ENCODE results near the gene UVSSA.
"Not testable (repeated sequence)": the region's sequence is repeated elsewhere in the genome, so short reads cannot be mapped to it uniquely, and the experiment has no call there.

UVSSA gene

GRCh38 chr4:1331591-1332353 lies 15.2 kb upstream of the UVSSA start:
- DNase-seq: peak; percentile 29

DNA sequence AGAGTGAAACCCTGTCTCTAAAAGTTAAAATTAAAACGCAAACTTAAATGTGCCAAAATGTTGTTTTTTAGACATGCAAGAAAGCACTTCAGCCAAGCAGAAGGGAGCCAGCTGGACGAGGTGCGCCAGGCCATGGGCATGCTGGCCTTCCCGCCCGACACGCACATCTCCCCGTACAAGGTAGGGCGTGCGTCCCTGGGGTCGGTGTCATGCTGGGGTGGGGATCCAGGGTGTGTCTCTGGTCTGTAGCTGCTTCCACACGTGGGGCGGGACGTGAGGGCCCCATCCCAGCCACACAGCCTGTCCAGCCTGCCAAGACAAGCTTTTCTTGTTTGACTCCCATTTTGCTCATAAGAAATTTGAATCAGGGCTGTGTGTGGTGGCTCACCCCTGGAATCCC lies 14.3 kb upstream of the UVSSA start:
- no peak for DNase-seq

GRCh38 chr4:1333256-1333655 lies 13.8 kb upstream of the UVSSA start:
- DNase-seq: no peak

DNA sequence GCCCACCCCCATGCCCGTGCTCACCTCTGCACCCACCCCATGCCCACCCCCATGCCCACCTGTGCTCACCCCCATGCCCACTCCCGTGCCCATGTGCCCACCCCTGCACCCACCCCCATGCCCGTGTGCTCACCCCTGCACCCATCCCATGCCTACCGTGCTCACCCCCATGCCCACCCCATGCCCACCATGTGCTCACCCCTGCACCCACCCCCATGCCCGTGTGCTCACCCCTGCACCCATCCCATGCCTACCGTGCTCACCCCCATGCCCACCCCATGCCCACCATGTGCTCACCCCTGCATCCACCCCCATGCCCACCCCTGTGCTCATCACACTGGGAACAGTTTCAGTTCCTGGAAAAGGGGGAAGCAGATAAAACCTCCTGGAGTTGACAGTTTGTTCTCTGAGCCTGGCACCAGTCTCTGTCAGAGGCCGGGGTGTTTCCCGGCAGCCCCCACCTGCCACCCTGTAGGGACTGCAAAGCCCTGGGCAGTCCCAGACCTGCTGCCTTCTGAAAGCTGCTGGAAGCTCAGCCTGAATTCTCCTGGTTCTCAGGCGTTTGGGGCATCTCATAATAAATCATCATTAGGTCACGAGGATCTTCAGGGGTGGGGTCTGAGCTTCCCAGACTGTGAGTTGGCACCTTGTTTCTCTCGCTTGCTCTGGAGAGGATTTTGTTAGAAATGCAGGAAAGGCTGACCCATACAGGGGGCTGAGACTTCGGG lies 13.0 kb upstream of the UVSSA start:
- not testable (repeated sequence) for DNase-seq

DNA sequence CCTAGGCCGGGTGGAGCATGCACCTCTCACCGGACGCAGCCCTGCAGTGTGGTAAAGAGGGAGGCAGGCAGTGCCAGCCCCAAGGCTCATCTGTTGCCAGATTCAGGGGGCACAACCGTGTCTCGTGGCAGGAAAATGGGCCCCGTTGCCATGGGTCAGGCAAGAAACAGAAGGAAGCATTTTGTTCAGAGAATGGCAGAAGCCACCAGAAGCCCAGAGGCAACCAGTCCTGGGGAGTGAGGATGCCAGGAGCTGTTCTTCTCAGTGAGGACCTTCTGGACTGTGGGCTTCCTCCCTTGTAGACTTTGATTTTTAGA lies 12.5 kb upstream of the UVSSA start:
- no peak for DNase-seq

- not testable (repeated sequence) for DNase-seq
Observed at GRCh38 chr4:1335193-1335883, 11.7 kb upstream of the UVSSA start.

DNA sequence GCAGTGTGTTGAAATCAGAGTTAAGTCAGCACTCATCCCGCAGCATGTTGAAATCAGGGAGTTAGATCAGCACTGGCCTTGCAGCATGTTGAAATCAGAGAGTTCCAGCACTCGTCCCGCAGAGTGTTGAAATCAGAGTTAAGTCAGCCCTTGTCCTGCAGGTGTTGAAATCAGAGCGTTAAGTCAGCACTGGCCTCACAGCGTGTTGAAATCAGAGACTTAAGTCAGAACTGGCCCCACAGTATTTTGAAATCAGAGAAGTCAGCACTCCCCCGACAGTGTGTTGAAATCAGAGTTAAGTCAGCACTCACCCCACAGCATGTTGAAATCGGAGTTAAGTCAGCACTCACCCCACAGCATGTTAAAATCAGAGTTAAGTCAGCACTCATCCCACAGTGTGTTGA lies 10.9 kb upstream of the UVSSA start:
- no peak for DNase-seq

DNA sequence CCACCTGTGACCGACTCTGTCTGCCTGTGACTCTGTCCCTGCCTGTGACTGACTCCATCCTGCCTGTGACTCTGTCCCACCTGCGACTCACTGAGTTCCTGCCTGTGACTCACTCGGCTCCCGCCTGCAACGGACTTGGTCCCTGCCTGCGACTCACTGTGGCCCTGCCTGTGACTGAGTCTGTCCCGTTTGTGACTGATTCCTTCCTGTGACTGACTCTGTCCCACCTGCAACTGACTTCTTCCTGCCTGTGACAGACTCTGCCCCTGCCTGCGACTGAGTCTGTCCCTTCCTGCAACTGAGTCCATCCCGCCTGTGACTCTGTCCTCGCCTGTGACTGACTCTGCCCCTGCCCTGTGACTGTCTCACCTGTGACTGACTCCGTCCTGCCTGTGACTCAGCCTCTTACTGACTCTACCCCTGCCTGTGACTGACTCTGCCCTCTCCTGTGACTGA lies 9.6 kb upstream of the UVSSA start:
- no peak for DNase-seq

DNA sequence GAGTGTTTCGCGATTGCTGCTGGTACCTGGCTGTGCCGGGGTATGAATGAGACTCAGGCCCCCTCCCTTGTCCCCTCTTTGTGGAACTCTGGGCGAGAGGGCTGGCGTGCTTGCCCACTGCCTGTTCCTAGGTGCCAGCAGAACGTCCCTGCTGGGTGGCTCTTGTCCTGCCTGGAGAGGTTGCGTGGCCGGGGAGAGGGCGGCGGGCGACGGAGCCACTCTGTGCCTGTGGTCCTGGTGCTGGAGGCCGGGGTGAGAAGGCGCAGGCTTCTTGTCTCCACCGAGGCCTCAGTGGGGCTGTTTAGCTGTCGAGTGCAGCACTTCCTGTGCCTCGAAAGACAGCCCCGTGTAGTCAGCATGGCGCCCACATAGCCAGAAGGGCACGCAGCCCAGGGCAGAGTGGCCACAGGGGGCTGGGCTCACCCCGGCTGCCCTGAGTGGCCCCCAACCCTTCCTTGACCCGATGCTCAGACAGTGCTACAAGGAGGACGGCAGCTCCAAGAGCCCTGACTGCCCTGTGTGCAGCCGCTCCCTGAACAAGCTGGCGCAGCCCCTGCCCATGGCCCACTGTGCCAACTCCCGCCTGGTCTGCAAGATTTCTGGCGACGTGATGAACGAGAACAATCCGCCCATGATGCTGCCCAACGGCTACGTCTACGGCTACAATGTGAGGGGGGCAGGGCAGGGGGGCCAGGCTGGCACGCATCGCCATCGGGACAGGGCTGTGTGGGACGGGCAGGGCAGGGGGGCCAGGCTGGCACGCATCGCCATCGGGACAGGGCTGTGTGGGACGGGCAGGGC lies 8.9 kb upstream of the UVSSA start:
- no peak for DNase-seq

DNA sequence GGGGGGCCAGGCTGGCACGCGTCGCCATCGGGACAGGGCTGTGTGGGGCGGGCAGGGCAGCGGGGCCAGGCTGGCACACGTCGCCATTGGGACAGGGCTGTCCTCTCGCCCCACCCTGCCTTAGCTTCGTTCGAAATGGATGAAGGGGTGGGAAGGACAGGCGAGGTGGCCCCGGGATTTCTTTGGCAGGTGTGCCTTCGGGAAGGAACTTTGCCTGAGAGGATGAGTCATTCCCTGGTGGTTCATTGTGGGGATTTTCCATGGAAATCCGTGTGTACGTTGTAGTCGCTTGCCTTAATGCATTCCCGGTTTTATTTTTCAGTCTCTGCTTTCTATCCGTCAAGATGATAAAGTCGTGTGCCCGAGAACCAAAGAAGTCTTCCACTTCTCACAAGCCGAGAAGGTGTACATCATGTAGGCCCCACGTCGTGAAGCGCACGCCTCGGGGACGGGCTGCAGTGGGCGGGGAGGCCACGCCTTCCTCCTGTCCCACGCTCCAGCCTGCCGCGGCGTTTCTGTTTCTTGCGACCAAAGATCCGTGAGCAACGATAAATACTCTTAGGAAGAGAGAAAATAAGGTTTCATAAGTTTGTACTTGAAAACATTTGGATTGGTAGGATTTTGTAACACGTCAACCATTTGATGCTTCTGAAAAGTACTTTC lies 8.1 kb upstream of the UVSSA start:
- no peak for DNase-seq

DNA sequence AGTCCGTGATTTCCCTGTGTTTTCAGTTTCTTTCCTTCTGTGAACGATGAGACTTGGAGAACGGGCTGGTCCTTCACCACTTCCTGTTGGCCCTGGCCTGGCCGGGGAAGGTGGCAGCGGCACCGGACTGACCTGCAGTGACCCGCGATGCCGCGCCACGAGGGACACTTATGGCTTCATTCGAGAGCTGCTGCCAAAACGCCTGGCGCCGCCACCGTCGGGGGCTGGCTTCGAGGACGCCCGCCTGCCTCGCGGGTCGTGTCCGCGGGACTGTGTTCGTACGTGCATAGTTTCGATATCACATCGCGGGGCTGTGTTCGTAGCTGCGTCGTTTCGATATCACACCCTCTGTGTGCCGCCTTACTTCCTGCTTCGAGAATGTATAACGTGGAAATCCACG lies 7.5 kb upstream of the UVSSA start:
- no peak for DNase-seq

DNA sequence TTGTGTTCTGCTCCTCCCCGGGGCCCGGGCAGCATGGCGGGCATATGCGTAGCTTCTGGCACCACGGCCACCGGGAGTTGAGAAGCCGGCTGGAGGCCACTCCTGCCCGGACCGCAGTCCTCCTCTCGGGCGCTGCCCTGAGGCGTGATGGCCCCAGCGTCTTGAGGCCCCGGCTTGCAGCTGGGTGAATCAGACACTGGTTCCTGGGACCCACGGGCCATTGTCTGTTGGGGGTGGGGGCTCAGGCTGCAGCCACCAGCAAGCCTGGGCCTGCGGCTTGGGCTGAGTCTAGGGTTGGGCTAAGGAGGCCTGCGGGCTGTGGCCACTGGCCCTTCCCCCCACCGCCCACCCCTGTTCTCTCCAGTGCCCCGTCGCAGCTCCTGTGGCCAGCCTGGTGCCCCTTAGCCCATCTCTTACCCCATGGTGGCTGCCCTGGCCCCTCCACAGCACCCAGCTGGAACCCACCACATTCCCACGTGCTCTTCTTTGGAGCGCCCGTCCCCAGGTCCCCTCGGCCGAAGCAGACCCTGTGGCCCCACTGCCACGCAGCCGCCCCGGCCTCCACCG lies 6.7 kb upstream of the UVSSA start:
- no peak for DNase-seq

DNA sequence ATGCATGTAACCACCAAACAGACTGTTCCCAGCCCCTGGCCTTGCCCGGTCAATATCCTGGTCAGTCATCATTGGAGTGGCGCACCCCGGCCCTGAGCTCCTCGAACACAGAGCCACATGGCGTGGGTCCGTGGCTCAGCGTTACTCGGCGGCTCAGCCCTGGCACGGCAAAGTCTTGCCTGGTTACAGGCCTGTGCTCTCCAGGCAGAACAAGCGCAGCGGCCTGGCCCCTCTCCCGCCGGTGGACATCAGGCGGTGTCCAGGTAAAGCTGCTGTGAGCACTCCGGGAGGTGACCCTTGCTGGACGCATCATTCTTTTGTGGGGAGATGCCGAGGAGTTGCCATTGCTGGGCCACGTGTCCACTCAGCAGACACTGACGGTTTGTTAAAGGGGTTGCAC lies 6.1 kb upstream of the UVSSA start:
- no peak for DNase-seq

GRCh38 chr4:1342003-1342402 lies 5.0 kb upstream of the UVSSA start:
- DNase-seq: no peak

GRCh38 chr4:1344696-1345095 lies 2.3 kb upstream of the UVSSA start:
- no peak for DNase-seq

DNA sequence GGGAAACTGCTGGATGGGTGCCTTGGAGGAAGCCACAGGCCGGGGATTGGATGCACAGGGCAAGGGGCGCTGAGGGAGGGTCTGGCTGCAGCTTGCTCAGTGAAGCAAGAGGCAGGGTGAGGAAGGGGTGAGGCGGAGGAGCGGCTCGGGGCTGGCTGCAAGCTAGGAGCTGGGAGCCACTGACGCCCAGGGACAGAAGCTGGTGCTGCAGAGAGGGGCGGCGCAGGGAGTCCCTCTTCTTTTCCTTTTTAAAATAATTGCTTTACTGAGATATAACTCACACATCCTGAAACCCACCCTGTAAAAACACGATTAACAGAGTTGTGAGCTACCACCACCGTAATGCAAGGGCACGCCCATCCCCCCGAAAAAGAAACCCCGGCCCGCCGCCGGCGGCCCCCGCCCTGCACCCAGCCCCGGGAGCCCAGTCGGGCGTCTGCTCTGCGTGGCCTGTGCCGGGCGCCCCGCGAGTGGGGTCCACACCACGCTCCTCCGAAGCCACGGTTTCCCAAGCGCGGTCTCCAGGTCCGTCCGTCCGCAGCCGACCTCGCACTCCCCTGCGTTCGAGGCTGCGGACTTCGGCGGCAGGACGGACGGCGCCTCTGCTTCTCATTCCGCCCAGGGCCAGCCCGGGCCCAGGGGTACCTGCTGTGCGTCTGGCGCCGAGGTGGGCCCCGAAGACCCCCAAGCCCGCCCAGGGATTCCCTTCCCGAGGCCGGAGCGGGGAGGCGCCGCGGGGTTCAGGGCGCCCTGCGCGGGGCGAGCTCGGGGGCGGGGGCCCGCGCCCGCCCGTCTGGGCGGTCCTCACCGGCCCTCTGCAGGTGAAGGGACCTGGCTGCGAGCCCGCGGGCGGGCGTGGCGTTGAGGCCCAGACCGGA lies 866 bp upstream of the UVSSA start:
- DNase-seq: peak; percentile 75

DNA sequence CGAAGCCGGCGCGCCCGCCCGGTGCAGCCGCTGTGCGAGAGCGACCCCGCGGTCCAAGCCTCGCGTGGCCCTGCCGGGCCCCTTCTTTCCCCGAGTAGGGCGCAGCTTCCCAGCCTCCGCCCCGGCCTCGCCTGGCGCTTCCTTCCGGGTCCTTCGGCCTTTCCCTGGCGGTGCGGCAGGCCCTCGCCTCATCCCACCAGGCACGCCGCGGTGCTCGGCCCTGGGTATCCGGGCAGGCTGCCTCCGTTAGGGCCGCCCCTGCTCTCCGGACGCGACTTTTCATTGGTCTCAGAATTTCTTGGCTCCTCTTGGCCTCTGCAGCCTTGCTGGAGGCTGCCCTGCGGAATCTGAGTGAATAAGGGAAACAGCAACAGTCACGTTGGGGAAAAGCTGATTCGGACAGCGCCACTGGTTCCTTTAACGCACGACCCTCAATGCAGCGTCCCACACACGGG lies 429 bp downstream of the UVSSA start:
- peak; percentile 89 for DNase-seq

DNA sequence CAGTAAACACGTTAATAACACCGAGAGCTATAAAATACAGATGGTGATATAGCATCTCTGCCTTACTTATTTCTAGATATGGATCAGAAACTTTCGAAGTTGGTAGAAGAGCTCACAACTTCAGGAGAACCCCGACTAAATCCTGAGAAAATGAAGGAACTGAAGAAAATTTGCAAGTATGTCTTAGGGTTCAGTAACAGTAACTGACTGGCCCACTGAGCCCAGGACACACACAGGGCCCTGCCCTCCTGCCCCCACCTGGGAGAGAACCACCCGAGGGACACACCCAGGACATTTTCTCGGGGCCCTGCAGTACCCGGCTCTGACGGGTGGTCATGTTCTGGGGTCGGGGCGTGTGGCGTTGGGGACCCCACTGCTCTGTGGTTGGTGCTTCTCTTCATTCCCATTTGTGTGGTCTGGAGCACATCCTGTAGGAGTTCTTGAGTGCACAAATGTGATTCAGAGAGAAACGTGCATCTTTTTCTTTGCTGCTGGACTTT lies 1.1 kb downstream of the UVSSA start:
- no peak for DNase-seq

GRCh38 chr4:1348746-1349145 lies 1.7 kb downstream of the UVSSA start:
- no peak for DNase-seq

DNA sequence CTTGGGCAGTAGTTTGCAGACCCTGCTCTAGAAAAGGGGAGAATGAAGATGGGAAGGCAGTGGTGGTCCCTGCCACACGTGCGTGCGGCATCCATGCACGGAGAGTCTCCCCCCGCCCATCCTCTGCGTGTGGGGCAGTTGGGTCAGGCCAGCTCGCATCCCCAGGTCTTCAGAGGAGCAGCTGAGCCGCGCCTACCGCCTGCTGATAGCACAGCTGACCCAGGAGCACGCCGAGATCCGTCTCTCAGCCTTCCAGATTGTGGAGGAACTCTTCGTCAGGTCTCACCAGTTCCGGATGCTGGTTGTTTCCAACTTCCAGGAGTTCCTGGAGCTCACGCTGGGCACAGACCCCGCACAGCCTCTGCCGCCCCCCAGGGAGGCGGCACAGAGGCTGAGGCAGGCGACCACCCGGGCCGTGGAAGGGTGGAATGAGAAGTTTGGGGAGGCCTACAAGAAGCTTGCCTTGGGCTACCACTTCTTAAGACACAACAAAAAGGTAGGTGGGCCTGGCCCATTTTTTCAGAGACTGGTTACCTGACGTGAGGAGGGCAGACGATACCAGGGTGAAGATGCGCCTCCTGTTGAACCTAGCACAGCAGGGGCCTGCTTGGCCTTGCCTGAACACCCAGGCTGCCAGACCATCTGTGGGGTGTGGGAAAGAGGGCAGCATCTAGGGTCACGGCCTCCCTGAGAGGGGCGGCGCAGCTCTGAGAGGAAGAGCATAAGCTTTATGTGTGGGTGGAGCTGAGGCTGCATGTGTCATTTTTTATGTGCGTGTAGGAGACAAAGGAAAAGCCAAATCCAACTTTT lies 2.6 kb downstream of the UVSSA start:
- no peak for DNase-seq
